HL-60/S4 (cell line): ENCODE data around the gene RASA4.
"Not testable (repeated sequence)": the region's sequence is repeated elsewhere in the genome, so short reads cannot be mapped to it uniquely, and the experiment has no call there.

Experiments used
- in situ Hi-C: fragments of 300-500 bp; cut with MboI; formaldehyde crosslinking; loops from 2 replicates; pipeline ENCODE4 v1.14.3; 2022; ENCODE audit warnings: low sequenced_read_pairs

The RASA4 gene

DNA sequence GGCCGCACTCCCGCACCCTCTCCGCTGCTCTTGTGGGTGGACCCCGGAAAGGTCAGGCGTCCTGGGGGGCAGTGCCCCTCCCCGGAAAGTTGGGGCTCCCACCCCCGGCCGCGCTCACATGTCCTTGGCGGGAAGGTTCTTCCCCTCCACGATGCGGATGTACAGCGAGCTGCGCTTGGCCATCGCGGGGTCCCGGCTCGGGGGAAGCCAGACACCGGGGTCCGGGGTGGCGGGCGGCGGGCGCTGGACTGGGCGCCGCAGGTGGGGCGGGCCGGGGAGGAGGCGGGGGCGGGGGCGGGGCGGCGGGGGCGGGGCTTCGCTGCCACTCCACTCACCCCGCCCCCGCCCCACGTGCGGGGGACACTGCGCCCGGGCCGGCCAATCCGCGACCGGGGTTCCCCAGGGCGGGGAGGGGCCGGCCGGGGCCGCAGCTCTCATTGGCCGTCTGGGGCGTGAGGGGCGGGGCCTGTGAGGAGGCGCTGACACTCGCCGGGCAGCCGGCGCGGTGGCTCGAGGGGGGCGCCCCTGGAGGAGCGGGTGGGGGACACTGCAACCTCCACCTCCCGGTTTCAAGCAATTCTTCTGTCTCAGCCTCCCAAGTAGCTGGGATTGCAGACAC lies at the start of gene RASA4:
RASA4 (minus strand) TSS at position 250 of the 619 bp plus-strand sequence; CDS start at position 183, 67 bp downstream.
- in situ Hi-C loops, result not testable (repeated sequence)

- in situ Hi-C loops, result not testable (repeated sequence)
These were observed 48.2 kb upstream of the RASA4 start for GRCh38 chr7:102664765-102665164.

DNA sequence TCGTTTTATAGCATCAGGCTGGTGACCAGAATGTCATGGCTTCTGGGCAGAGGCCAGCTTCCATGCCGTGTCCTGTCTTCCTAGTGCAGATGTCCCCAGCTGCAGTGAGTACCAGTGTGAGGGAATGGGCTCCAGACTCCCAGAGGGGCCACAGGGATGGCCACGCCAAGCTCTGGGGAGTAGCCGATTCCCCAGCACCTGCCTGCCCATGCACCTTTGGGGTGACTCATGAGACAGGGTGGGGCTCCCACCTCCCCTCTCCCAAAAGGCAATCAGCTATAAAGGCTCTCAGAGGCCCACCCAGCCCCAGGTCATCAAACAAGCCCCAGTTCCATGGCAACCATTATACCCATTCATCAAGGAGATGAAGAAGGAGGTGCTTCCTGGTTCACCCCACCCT lies 33.4 kb upstream of the RASA4 start, which contains the start of gene SPDYE2B:
SPDYE2B (plus strand) TSS at position 396 of the 400 bp plus-strand sequence. CDS start 2,030 bp downstream, outside the sequence.
- in situ Hi-C loops, result not testable (repeated sequence)

DNA sequence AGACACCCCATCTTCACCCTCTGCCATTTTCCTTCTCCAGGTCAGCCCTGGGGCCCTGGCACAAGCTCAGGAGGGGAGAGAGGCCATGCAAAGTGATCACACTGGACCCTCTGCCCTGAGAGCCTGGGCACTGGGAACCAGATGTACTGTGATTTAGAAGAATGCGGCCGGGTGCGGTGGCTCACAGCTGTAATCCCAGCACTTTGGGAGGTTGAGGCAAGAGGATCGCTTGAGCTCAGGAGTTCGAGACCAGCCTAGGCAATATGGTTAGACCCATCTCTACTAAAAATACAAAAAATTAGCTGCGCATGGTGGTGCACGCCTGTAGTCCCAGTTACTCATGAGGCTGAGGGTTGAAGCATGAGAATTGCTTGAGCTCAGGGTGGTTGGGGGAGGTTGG lies 31.3 kb upstream of the RASA4 start:
- in situ Hi-C loops, result not testable (repeated sequence)

- in situ Hi-C loops, result not testable (repeated sequence)
These were observed 26.8 kb upstream of the RASA4 start for GRCh38 chr7:102643404-102643803.

GRCh38 chr7:102642691-102643090 lies 26.1 kb upstream of the RASA4 start, which contains the start of gene UPK3BL1:
UPK3BL1 (minus strand) TSS chr7:102642791; CDS start chr7:102642741, 50 bp downstream.
- in situ Hi-C loops, result not testable (repeated sequence)

- in situ Hi-C loops, result not testable (repeated sequence)
These were observed 22.3 kb upstream of the RASA4 start for GRCh38 chr7:102638848-102639247.

DNA sequence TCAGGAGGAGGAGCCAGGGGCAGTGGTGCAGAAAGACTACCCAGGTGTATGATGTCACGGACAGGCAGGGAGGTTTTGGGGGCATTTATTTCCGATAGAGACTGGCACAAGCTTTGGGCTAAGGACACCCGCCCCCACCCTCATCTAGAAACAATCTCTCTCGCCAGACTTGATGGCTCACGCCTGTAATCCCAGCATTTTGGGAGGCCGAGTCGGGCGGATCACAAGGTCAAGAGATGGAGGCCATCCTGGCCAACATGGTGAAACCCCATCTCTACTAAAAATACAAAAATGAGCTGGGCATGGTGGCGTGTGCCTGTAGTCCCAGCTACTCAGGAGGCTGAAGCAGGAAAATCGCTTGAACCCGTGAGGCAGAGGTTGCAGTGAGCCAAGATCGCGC lies 20.4 kb upstream of the RASA4 start:
- in situ Hi-C loops, result not testable (repeated sequence)

GRCh38 chr7:102635354-102635753 lies 18.8 kb upstream of the RASA4 start:
- in situ Hi-C loops, result not testable (repeated sequence)

- in situ Hi-C loops, result not testable (repeated sequence)
These were observed 17.7 kb upstream of the RASA4 start for GRCh38 chr7:102634299-102634698.

GRCh38 chr7:102630622-102631021 lies 14.1 kb upstream of the RASA4 start:
- in situ Hi-C loops, result not testable (repeated sequence)

DNA sequence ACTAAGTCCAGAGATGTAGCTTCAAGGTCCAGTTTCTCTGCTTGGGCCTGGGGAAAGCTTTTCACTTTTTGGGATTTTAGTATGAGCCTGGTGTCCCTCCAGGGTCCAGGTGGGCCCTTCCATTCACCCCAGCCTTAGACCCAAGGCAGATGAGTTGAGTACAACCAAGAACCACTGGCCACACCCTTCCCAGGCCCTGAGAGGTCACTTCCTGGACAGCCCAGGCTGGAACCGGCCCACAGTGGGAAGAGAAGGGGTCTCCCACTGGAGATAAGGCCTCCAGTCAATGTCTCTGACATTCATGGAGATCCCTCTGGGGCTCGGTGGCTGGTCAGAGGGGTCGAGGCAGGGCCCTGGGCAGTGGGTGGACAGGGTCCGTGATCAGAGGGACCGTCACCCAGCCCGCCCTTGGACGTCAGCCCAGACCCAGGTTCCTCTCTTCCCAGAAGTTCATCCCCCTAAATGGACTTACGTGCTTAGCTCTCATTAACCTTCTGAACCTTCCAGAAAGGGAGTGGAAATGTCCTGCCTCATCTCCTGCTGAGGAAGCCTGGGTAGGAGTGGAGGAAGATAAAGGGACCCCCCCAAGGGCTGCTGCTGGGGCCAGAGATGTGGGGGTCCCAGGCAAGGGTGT lies 10.8 kb upstream of the RASA4 start:
- in situ Hi-C loops, result not testable (repeated sequence)

DNA sequence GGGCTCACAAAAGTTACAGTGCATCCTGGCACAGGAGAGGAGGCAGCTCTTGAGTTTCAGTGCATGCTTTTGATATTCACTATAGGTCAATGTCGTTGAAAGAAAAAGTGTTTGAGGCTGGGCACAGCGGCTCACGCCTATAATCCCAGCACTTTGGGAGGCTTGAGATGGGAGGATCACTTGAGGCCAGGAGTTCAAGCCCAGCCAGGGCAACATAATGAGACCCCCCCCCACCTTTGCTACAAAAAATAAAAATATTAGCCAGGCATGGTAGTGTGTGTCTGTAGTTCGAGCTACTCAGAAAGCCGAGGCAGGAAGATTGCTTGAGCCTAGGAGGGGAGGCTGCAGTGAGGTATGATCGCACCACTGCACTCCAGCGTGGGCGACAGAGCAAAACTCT lies 1.6 kb upstream of the RASA4 start:
- in situ Hi-C loops, result not testable (repeated sequence)

DNA sequence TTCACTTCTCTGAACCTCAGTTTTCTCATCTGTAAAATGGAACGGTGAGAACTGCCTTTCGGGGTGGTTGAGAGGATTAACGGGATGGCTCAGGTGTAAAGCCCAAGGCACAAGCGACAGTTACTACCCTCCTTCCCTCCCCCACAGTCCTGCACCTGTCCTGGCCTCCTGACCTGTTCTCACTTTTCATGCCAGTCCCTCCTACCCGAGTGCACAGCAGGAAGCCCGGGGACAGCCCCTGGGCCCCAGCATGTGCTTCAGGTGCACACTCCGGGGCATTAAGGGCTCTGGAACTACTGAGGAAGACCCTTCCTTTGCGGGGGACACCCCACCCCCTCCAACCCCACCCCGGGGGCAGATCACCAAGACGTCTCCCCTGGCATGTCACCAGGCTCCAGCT lies 626 bp downstream of the RASA4 start:
- in situ Hi-C loops, result not testable (repeated sequence)

GRCh38 chr7:102614873-102615272 lies 1.7 kb downstream of the RASA4 start:
- in situ Hi-C loops, result not testable (repeated sequence)

- in situ Hi-C loops, result not testable (repeated sequence)
These were observed 2.2 kb downstream of the RASA4 start for GRCh38 chr7:102614346-102614697.

DNA sequence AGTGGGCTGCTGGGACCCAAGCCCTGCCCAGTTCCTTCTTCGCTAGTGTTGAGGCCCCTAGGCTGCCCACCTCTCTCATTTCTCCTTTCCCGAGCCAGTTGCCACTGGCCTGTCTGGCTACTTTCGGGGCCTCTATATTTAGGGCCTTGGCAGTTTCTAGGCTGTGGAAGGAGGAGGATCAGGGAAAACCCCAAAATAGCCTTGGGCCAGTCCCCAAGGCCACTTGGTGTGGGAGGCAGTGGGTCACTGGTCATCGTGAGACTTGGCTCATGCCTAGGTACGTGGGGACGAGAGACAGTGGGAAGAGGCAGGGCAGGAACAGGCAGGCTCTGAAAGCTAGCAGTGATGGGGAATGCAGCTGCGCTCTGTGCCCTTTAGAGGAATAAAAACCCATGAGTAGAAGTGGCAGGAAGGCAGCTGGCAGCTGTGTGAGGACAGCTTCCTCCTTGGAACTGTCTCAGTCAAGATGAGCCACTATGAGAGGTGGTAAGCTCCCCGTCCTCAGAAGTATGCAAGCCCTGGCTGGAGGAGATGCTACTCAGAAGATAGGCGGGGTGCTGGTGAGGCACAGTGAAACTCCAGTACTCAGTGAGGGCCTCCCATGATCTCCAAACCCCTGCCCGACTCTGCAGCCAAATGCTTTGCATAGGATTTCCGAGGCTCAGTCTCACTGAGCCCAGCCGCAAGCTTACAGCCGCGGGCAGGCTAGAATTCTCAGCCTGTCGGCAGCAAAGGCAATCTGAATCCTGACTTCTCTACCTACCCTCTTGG lies 2.8 kb downstream of the RASA4 start:
- in situ Hi-C loops, result not testable (repeated sequence)

DNA sequence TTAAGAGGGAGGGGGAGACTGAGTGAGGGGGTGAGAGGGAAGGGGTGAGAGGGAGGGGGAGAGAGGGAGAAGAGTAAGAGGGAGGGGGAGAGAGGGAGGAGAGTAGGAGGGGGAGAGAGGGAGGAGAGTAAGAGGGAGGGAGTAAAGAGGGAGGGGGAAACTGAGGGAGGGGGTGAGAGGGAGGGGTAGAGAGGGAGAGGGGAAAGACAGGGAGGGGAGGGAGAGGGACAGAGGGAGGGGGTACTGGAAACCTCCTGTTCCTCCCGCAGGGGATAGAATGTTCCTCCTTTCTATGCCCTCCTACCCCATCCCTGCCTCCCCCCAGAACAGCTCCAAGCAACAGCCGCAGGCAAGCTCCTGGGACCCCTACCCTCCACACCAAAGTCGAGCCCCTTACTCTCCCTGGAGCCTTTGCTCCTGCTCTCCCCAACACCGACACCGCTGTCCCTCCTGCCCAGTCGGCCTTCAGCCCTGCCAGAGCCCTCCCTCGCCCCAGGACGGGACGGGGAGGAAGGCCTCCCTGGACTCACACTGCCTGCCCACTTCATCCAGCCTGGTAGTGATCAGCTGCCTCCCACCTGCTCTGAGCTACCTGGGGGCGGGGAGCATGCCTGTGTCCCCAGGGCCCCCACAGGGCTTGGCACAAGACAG lies 4.8 kb downstream of the RASA4 start:
- in situ Hi-C loops, result not testable (repeated sequence)

GRCh38 chr7:102611013-102611674 lies 5.4 kb downstream of the RASA4 start:
- in situ Hi-C loops, result not testable (repeated sequence)

DNA sequence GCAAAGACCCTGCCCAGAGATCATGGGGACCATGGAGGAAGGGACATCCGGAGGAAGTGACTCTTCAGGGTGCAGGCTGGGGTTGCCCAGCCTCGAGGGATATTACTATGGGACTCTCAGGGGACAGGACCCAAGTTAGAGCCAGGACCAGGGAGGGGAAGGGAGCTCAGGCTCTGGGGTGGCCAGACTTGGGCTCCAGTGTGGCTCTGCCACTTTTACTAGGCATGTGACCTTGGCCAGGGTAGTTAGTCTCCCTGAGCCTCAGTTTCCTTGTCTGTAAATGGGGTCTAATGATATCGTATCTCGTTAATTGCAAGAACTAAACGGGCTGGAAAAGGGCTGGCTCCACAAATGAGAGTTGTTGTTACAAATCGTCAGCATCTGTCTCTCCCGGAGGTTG lies 6.1 kb downstream of the RASA4 start:
- in situ Hi-C loops, result not testable (repeated sequence)

GRCh38 chr7:102609734-102610133 lies 6.8 kb downstream of the RASA4 start:
- in situ Hi-C loops, result not testable (repeated sequence)
